Stimulated activated naive CD8-positive, alpha-beta T cell treated with anti-CD3 and anti-CD28 coated beads, Interleukin-15, Interleukin-2, amounts not matched to agents 100 ng/mL and 50 ng/mL, for 24 hours (primary cell): ENCODE results near the gene OR13C3.

Experiments used
- H3K27ac Mint-ChIP-seq: one replicate; pipeline ENCODE4 v1.8.0; 2021; ENCODE audit warnings: mild to moderate bottlenecking, mixed read lengths
- H3K27me3 Mint-ChIP-seq: one replicate; pipeline ENCODE4 v1.8.0; 2021; ENCODE audit warnings: mixed read lengths
- H3K36me3 Mint-ChIP-seq: one replicate; pipeline ENCODE4 v1.8.0; 2021; ENCODE audit warnings: low read depth, mixed read lengths
- H3K4me1 Mint-ChIP-seq: one replicate; pipeline ENCODE4 v1.8.0; 2021; ENCODE audit warnings: low read depth, mixed read lengths
- H3K4me3 Mint-ChIP-seq: one replicate; pipeline ENCODE4 v1.8.0; 2021; ENCODE audit warnings: mild to moderate bottlenecking, mixed read lengths
- H3K9me3 Mint-ChIP-seq: one replicate; pipeline ENCODE4 v1.8.0; 2021; ENCODE audit warnings: mixed read lengths

Gene OR13C3

DNA sequence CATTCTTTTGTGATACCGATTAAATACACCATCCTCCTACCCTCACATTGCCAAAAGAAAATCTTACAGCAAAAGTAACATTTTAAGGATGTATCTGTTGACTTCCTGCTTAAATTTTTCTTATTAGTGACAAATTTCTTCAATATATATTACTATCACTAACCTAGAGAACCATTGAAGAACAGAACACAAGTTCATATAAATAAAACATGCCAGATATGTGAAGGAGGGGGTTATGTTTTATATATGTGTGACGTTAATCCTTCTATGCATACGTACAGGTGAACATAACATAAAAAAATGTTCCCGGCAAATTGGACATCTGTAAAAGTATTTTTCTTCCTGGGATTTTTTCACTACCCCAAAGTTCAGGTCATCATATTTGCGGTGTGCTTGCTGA is 32.7 kb downstream of the OR13C3 start, which contains the start of gene OR13F1:
Gene OR13F1, plus strand, starts transcription at position 301 of the 400 bp plus-strand sequence. Its CDS starts 0 bp downstream, at position 301.
- H3K27ac Mint-ChIP-seq = no peak within 1 kb of the TSS
- H3K27me3 Mint-ChIP-seq = no peaks in the 10 kb centered on the region
- H3K4me3 Mint-ChIP-seq = no peak within 1 kb of the TSS
- H3K9me3 Mint-ChIP-seq = no peaks in the 10 kb centered on the region
- no peaks in the 10 kb centered on the region for H3K36me3 Mint-ChIP-seq
- H3K4me1 Mint-ChIP-seq = no peaks in the 10 kb centered on the region

DNA sequence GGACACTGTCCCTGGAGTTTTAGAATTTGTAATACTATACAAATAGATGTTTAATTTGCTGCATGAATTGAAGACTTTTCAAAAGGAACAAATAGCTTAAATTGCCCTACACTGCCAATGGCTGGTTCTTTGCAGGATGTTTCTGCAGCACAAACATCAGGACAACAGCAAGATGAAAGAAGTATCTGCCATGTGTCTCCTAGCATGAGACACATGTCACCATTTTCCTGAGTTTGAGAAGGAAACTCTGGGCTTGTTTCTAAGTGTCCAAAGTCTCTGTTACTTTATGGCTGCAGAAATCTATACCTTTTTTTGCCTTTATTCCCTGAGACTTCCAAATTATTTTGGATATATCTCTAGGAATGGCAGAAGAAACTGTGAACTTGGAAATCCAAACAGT is 33.2 kb downstream of the OR13C3 start:
- H3K4me1 Mint-ChIP-seq = no peaks in the 10 kb centered on the region
- H3K27me3 Mint-ChIP-seq = no peaks in the 10 kb centered on the region
- no peak overlapping the region for H3K4me3 Mint-ChIP-seq
- H3K27ac Mint-ChIP-seq = no peak overlapping the region
- H3K9me3 Mint-ChIP-seq = no peaks in the 10 kb centered on the region
- no peaks in the 10 kb centered on the region for H3K36me3 Mint-ChIP-seq

DNA sequence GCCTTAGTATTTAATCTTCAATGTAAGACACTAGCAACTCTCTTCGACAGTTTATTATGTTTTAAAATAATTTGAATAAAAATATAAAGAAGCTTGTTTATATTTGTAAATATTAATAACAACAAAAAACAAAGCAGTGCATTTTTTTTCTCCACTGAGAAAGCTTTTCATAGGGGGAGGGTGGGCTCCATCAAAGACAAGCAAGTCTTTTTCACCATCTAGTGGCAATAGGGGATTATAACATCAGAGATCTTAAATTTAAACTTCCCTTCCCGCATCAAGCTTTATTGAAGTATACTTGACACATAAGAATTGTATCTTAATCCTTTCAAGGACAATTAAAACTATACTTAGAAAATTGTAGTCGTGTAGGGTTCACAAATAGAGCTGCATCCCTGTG is 41.8 kb downstream of the OR13C3 start:
- Mint-ChIP-seq H3K27me3 (no peaks in the 10 kb centered on the region), H3K4me1 (no peaks in the 10 kb centered on the region), H3K9me3 (no peaks in the 10 kb centered on the region), H3K36me3 (no peaks in the 10 kb centered on the region), H3K4me3 (no peak overlapping the region), H3K27ac (no peak overlapping the region)
